B cell (primary cell): ENCODE results near the gene BTF3L4. TPM values are rescaled to one million over a fixed set of nuclear protein-coding genes. Genes with fewer than 3 reads are reported as not detected.

Experiments
- ATAC-seq: fragments of 200-7000 bp; cut with Tn5 transposase; one replicate; pipeline ENCODE4 v1.10.0; 2021; ENCODE audit warnings: low read depth, mild to moderate bottlenecking, moderate number of reproducible peaks, moderate library complexity
- CTCF ChIA-PET: fragments of 350-600 bp; sonication (Branson Sonifier 250); formaldehyde crosslinking; loops from one replicate; lab custom pipeline; 2021; ENCODE audit warnings: antibody characterized with exemption, inconsistent platforms; lab: Charles Lee
- POLR2A ChIA-PET: fragments of 350-600 bp; sonication (Branson Sonifier 250); formaldehyde crosslinking; loops from one replicate; lab custom pipeline; 2021; ENCODE audit warnings: antibody characterized with exemption; lab: Charles Lee
- DNase-seq: peaks from one replicate; pipeline ENCODE4 v3.0.0; 2013
- H2AFZ ChIP-seq: 2 replicates; pipeline ENCODE4 v1.6.1; 2012; ENCODE audit warnings: mild to moderate bottlenecking, low read depth, low read length; ENCODE audit not compliant: insufficient read depth, poor library complexity, severe bottlenecking
- H3K27ac ChIP-seq, 2 donors: 1 replicate in 1 of 2; 2 replicates in 1 of 2; pipeline ENCODE4 v1.5.1; 2012 to 2013; ENCODE audit warnings: low read length in 2 of 2, mild to moderate bottlenecking in 2 of 2, moderate library complexity in 1 of 2
- H3K27me3 ChIP-seq, 4 experiments: fragments of 200-600 bp in 1 of 4; sonication (generic) in 1 of 4; replicated peaks in 1 of 4; 1 replicate in 2 of 4; 2 replicates in 2 of 4; pipeline versions ENCODE4 v1.6.1 to v1.7.0; 2013 to 2016; ENCODE audit warnings: low read length in 3 of 4, mild to moderate bottlenecking in 2 of 4, mixed read lengths in 1 of 4, moderate library complexity in 1 of 4; ENCODE audit not compliant: insufficient read depth in 4 of 4, control insufficient read depth in 3 of 4; ENCODE audit errors: control extremely low read depth in 1 of 4
- H3K36me3 ChIP-seq, 2 experiments: replicated peaks in 1 of 2; 1 replicate in 1 of 2; 2 replicates in 1 of 2; pipeline versions ENCODE4 v1.6.1 to v1.7.1; 2013; ENCODE audit warnings: low read length in 1 of 2; ENCODE audit not compliant: insufficient read depth in 2 of 2, control insufficient read depth in 1 of 2; ENCODE audit errors: control extremely low read depth in 1 of 2, extremely low read depth in 1 of 2
- H3K4me1 ChIP-seq, 2 donors: fragments of 200-600 bp in 1 of 2; sonication (generic) in 1 of 2; 1 replicate in 1 of 2; 2 replicates in 1 of 2; pipeline versions ENCODE4 v1.5.1 to v1.6.1; 2013 to 2017; ENCODE audit warnings: low read length in 2 of 2; ENCODE audit not compliant: control insufficient read depth in 2 of 2, insufficient read depth in 2 of 2
- H3K4me2 ChIP-seq: replicated peaks from 2 replicates; pipeline ENCODE3; 2012; ENCODE audit warnings: mild to moderate bottlenecking, low read depth, low read length; ENCODE audit not compliant: poor library complexity, severe bottlenecking
- H3K4me3 ChIP-seq, 5 experiments: fragments of 200-600 bp in 1 of 5; sonication (generic) in 1 of 5; 1 replicate in 3 of 5; 2 replicates in 2 of 5; pipeline versions ENCODE4 v1.5.1 to v1.7.0; 2011 to 2016; ENCODE audit warnings: low read length in 4 of 5, mild to moderate bottlenecking in 4 of 5, low read depth in 2 of 5, control low read depth in 1 of 5, moderate library complexity in 1 of 5; ENCODE audit not compliant: insufficient read depth in 1 of 5; ENCODE audit errors: control extremely low read depth in 1 of 5, extremely low read depth in 1 of 5
- H3K79me2 ChIP-seq: fragments of 200-600 bp; sonication (generic); one replicate; pipeline ENCODE4 v1.6.0; 2016; ENCODE audit warnings: low read length; ENCODE audit not compliant: control insufficient read depth, insufficient read depth
- H3K9ac ChIP-seq: fragments of 200-600 bp; sonication (generic); 2 replicates; pipeline ENCODE4 v1.6.1; 2017; ENCODE audit warnings: mild to moderate bottlenecking, low read length, moderate library complexity
- H3K9me3 ChIP-seq, 3 donors: one replicate each; pipeline versions ENCODE4 v1.6.1 to v1.7.1; 2013; ENCODE audit warnings: low read length in 2 of 3; ENCODE audit not compliant: control insufficient read depth in 2 of 3, insufficient read depth in 1 of 3; ENCODE audit errors: control extremely low read depth in 1 of 3
- H4K20me1 ChIP-seq: 2 replicates; pipeline ENCODE4 v1.6.0; 2012; ENCODE audit warnings: mild to moderate bottlenecking, low read length; ENCODE audit not compliant: insufficient read depth, control insufficient read depth, poor library complexity, severe bottlenecking
- H3K27ac Mint-ChIP-seq: one replicate; pipeline ENCODE4 v1.8.0; 2021; ENCODE audit warnings: mixed read lengths
- H3K27me3 Mint-ChIP-seq: one replicate; pipeline ENCODE4 v1.8.0; 2021; ENCODE audit warnings: mixed read lengths
- H3K4me1 Mint-ChIP-seq: one replicate; pipeline ENCODE4 v1.8.0; 2021; ENCODE audit warnings: mixed read lengths
- H3K4me3 Mint-ChIP-seq: one replicate; pipeline ENCODE4 v1.8.0; 2021; ENCODE audit warnings: mixed read lengths
- H3K9me3 Mint-ChIP-seq: one replicate; pipeline ENCODE4 v1.8.0; 2022; ENCODE audit warnings: mixed read lengths; ENCODE audit not compliant: insufficient read depth
- CTCF ChIP-seq: fragments of 200-600 bp; IDR thresholded peaks from one replicate; pipeline ENCODE4 v1.8.0; 2022; ENCODE audit warnings: antibody characterized with exemption, mild to moderate bottlenecking
- EZH2 ChIP-seq: IDR thresholded peaks from 2 replicates; pipeline ENCODE4 v1.6.1; 2012; ENCODE audit warnings: borderline replicate concordance, low read depth, mild to moderate bottlenecking, moderate library complexity, low read length; ENCODE audit not compliant: insufficient read depth, poor library complexity, severe bottlenecking
- WGBS: methylation state at CpG from one replicate; pipeline ENCODE4 v1.1.5; 2013; ENCODE audit warnings: missing lambda C conversion rate; ENCODE audit not compliant: insufficient coverage; 5-methylcytosine and 5-hydroxymethylcytosine counted together
- intact Hi-C: fragments of 100-400 bp; cut with micrococcal nuclease; formaldehyde crosslinking; loops from one replicate; pipeline ENCODE4 v1.10.0; 2022
- polyA plus RNA-seq: library from polyadenylated mRNA; depleted of rRNA; stranded (reverse); fragments of >200 nt; gene quantifications from 2 replicates; pipeline ENCODE4 v1.2.3, GENCODE V29; 2012
- total RNA-seq, 2 donors: library from RNA; stranded (reverse); fragments of 120-200 nt in 1 of 2; gene quantifications; 1 replicate in 1 of 2; 2 replicates in 1 of 2; pipeline versions ENCODE4 v1.2.3 to v1.2.4, GENCODE V29; 2013 to 2022

BTF3L4 gene
- total and polyA plus RNA-seq, 2 donors (not counting 1 experiment from before 2014, with no cell fraction given) = 16.0 to 32.7 TPM

- no peak overlapping the region for H3K4me3 ChIP-seq
- Mint-ChIP-seq H3K27ac (no peak overlapping the region), H3K9me3 (no peaks in the 10 kb centered on the region), H3K27me3 (no peaks in the 10 kb centered on the region), H3K4me1 (peaks cover 45% of the 10 kb centered on the region), H3K4me3 (no peak overlapping the region)
- peaks cover 45% of the 10 kb centered on the region for H4K20me1 ChIP-seq
- no peak overlapping the region for H3K9ac ChIP-seq
- ATAC-seq = no peak
- no peak overlapping the region for H3K27ac ChIP-seq
- no peak overlapping the region for H2AFZ ChIP-seq
- H3K36me3 ChIP-seq = peaks cover 1 to 38% of the 10 kb centered on the region in 2 experiments
- intact Hi-C loops = loop anchor here (5.0 to 10.0 kb wide), 6 partner anchors 83 to 1082 kb away; partner anchors contain the start of genes ECHDC2, OSBPL9, SCP2 and TUT4
- no peak for DNase-seq
- H3K79me2 ChIP-seq = peaks cover 93% of the 10 kb centered on the region
- ChIA-PET POLR2A (no interaction called here), CTCF (interaction anchor here (1.5 kb wide), 1 partner anchor 13 kb away, joined by 4 read pairs; no protein-coding TSS in a partner anchor)
- H3K9me3 ChIP-seq = no peaks in the 10 kb centered on the region
- TF ChIP-seq CTCF = no peak
- no peak for TF ChIP-seq EZH2
- H3K4me2 ChIP-seq = no peak overlapping the region
- no peaks in the 10 kb centered on the region for H3K27me3 ChIP-seq
- peaks cover 18 to 23% of the 10 kb centered on the region in 2 donors for H3K4me1 ChIP-seq
These were observed 3.2 kb downstream of the BTF3L4 start for GRCh38 chr1:52059321-52059720.

GRCh38 chr1:52059888-52060287 is 3.8 kb downstream of the BTF3L4 start:
- no peak for ATAC-seq
- Mint-ChIP-seq H3K4me1 (peaks cover 40% of the 10 kb centered on the region), H3K4me3 (no peak overlapping the region), H3K27ac (no peak overlapping the region), H3K9me3 (no peaks in the 10 kb centered on the region), H3K27me3 (no peaks in the 10 kb centered on the region)
- ChIA-PET CTCF (interaction anchor here (1.5 kb wide), 1 partner anchor 13 kb away, joined by 4 read pairs; no protein-coding TSS in a partner anchor), POLR2A (no interaction called here)
- TF ChIP-seq CTCF (no peak), EZH2 (no peak)
- no peaks in the 10 kb centered on the region for H3K27me3 ChIP-seq
- H3K4me1 ChIP-seq = peaks cover 14 to 17% of the 10 kb centered on the region in 2 donors
- no peak overlapping the region for H3K4me3 ChIP-seq
- WGBS = no CpG with 5 or more reads among the region's 1 CpG
- H3K4me2 ChIP-seq = no peak overlapping the region
- H2AFZ ChIP-seq = no peak overlapping the region
- H3K9me3 ChIP-seq = no peaks in the 10 kb centered on the region
- H3K36me3 ChIP-seq = peaks cover 1 to 44% of the 10 kb centered on the region in 2 experiments
- peaks cover 93% of the 10 kb centered on the region for H3K79me2 ChIP-seq
- no peak overlapping the region for H3K27ac ChIP-seq
- intact Hi-C loops = loop anchor here (5.0 to 10.0 kb wide), 6 partner anchors 82 to 1083 kb away; partner anchors contain the start of genes ECHDC2, OSBPL9, SCP2 and TUT4
- no peak overlapping the region for H3K9ac ChIP-seq
- no peak for DNase-seq
- peaks cover 45% of the 10 kb centered on the region for H4K20me1 ChIP-seq
